Ovary (tissue), 3 donors: ENCODE data around the gene RGS17.

ENCODE experiments used
- CTCF ChIP-seq, 3 donors: fragments of 450-650 bp in 2 of 3; fragments of 200-600 bp in 1 of 3; IDR thresholded peaks; one replicate each; pipeline versions ENCODE4 v1.5.1 to v1.8.0; 2016 to 2022; ENCODE audit warnings: antibody characterized with exemption in 3 of 3, mild to moderate bottlenecking in 1 of 3
- EP300 ChIP-seq: sonication (generic); formaldehyde crosslinking; IDR thresholded peaks from one replicate; pipeline ENCODE4 v1.6.1; 2017; ENCODE audit warnings: antibody characterized with exemption
- donor health status: DM: no; HTN: no; CAD: no.

GRCh38 chr6:153083869-153084268 lies 47.2 kb downstream of the RGS17 start:
- TF ChIP-seq CTCF (IDR thresholded peaks at IDR 0.05) (no peak), EP300 (no peak)
